PC-9 (cell line): ENCODE results near the gene PLCG2. TPM values are rescaled to one million over a fixed set of nuclear protein-coding genes. Genes with fewer than 3 reads are reported as not detected.

Experiments used
- BruUV-seq: library from RNA; stranded (reverse); fragments of 400-500 nt; replicated peaks from 2 replicates; lab custom pipeline; 2021; lab: Mats Ljungman, UMichigan
- CTCF ChIA-PET: fragments of 300-600 bp; sonication (Branson Sonifier 250); formaldehyde crosslinking; loops from one replicate; lab custom pipeline; 2022; ENCODE audit warnings: antibody characterized with exemption; lab: Charles Lee
- POLR2A ChIA-PET: fragments of 300-600 bp; sonication (Branson Sonifier 250); formaldehyde crosslinking; loops from one replicate; lab custom pipeline; 2022; ENCODE audit warnings: antibody characterized with exemption; ENCODE audit not compliant: unreplicated experiment; lab: Charles Lee
- DNase-seq, 2 experiments: peaks; one replicate each; pipeline versions ENCODE4 v3.0.0 to v3.0.0-alpha.2; 2015 to 2022; ENCODE audit warnings: mixed read lengths in 1 of 2
- H2AFZ ChIP-seq: fragments of 200-600 bp; sonication (generic); 2 replicates; pipeline ENCODE4 v1.8.1; 2017; ENCODE audit warnings: antibody characterized with exemption
- H3F3A ChIP-seq: fragments of 200-600 bp; sonication (generic); 2 replicates; pipeline ENCODE4 v1.8.1; 2017; ENCODE audit warnings: antibody characterized with exemption, mild to moderate bottlenecking, low read depth; ENCODE audit not compliant: insufficient read depth
- H3K27ac ChIP-seq: fragments of 200-600 bp; sonication (generic); 2 replicates; pipeline ENCODE4 v1.6.1; 2016; ENCODE audit warnings: mixed run types
- H3K27me3 ChIP-seq: fragments of 200-600 bp; sonication (generic); 2 replicates; pipeline ENCODE4 v1.6.1; 2016; ENCODE audit warnings: low read depth, mixed run types; ENCODE audit not compliant: insufficient read depth
- H3K36me3 ChIP-seq: fragments of 200-600 bp; sonication (generic); 2 replicates; pipeline ENCODE4 v1.6.1; 2016; ENCODE audit warnings: low read depth, mixed run types
- H3K4me1 ChIP-seq: fragments of 200-600 bp; sonication (generic); replicated peaks from 2 replicates; pipeline ENCODE4 v1.6.1; 2016; ENCODE audit warnings: mixed run types; ENCODE audit not compliant: insufficient read depth
- H3K4me2 ChIP-seq: fragments of 200-600 bp; sonication (generic); 2 replicates; pipeline ENCODE4 v1.6.1; 2017; ENCODE audit warnings: mixed run types
- H3K4me3 ChIP-seq: fragments of 200-600 bp; sonication (generic); 2 replicates; pipeline ENCODE4 v1.6.1; 2016; ENCODE audit warnings: mixed run types
- H3K79me2 ChIP-seq: fragments of 200-600 bp; sonication (generic); 2 replicates; pipeline ENCODE4 v1.6.1; 2017; ENCODE audit warnings: low read depth, mixed run types
- H3K9me2 ChIP-seq: fragments of 200-600 bp; sonication (generic); 2 replicates; pipeline ENCODE4 v1.8.1; 2017; ENCODE audit warnings: mild to moderate bottlenecking; ENCODE audit not compliant: insufficient read depth
- H3K9me3 ChIP-seq: fragments of 200-600 bp; sonication (generic); 2 replicates; pipeline ENCODE4 v1.8.1; 2016; ENCODE audit warnings: low read depth; ENCODE audit not compliant: insufficient read depth
- H4K20me1 ChIP-seq: fragments of 200-600 bp; sonication (generic); 2 replicates; pipeline ENCODE4 v1.8.1; 2017; ENCODE audit not compliant: insufficient read depth
- CTCF ChIP-seq: fragments of 200-600 bp; sonication (generic); conservative IDR thresholded peaks from 2 replicates; pipeline ENCODE4 v1.6.1; 2017; ENCODE audit warnings: mixed run types, antibody characterized with exemption, mild to moderate bottlenecking, moderate library complexity
- EZH2 ChIP-seq: fragments of 200-600 bp; sonication (generic); IDR thresholded peaks from 2 replicates; pipeline ENCODE4 v1.8.0; 2017; ENCODE audit warnings: antibody characterized with exemption, low read depth
- intact Hi-C: fragments of 100-400 bp; cut with micrococcal nuclease; formaldehyde crosslinking; loops from one replicate; pipeline ENCODE4 v1.10.0; 2022; ENCODE audit not compliant: unreplicated experiment
- total RNA-seq: library from RNA; stranded (reverse); gene quantifications from 2 replicates; pipeline ENCODE4 v1.2.3, GENCODE V29; 2021

Gene PLCG2
- total RNA-seq, 1 experiment from 2014 or later = 10.8 TPM

GRCh38 chr16:82010649-82011048, 231.6 kb downstream of the PLCG2 start:
- Histone ChIP-seq H3K27me3 (0 out of 2 replicates have a peak, but pooled peaks cover 5% of the 10 kb centered on the region), H3F3A (no peaks in the 10 kb centered on the region), H3K9me3 (peaks cover 6% of the 10 kb centered on the region; the same call in 1 of the 2 replicates), H3K9me2 (no peaks in the 10 kb centered on the region), H3K27ac (no peak overlapping the region), H3K36me3 (no peaks in the 10 kb centered on the region), H4K20me1 (no peaks in the 10 kb centered on the region), H3K4me3 (peak overlapping the region; percentile 84), H3K4me2 (peak overlapping the region; percentile 92), H3K4me1 (no peaks in the 10 kb centered on the region), H3K79me2 (no peaks in the 10 kb centered on the region), H2AFZ (peak overlapping the region; percentile 97)
- ChIA-PET POLR2A (interaction anchor here (0.8 kb wide), 1 partner anchor 1017 kb away, joined by 5 read pairs; no protein-coding TSS in a partner anchor), CTCF (no interaction called here)
- TF ChIP-seq CTCF (no peak), EZH2 (no peak)
- no peak for DNase-seq
- intact Hi-C loops = loop anchor here (5.0 kb wide), 1 partner anchor 162 kb away; the partner anchor contains the start of gene MPHOSPH6
- BruUV-seq = TSS peak; percentile 46

- peak; percentile 63 to 81 for DNase-seq
These were observed 232.1 kb downstream of the PLCG2 start, which contains the start of gene SDR42E1 for GRCh38 chr16:82011199-82011641. TSS of gene SDR42E1 (minus strand) at chr16:82011470. CDS start at chr16:82000858, 10,612 bp downstream.

More at GRCh38 chr16:82011199-82011641, 232.1 kb downstream of the PLCG2 start, which contains the start of gene SDR42E1:
- no peaks in the 10 kb centered on the region for H3K9me2 ChIP-seq
- intact Hi-C loops = loop anchor here (5.0 kb wide), 1 partner anchor 161 kb away; the partner anchor contains the start of gene MPHOSPH6
- H3K79me2 ChIP-seq = no peaks in the 10 kb centered on the region
- no peaks in the 10 kb centered on the region for H3K4me1 ChIP-seq
- POLR2A ChIA-PET = interaction anchor here (0.8 kb wide), 1 partner anchor 1018 kb away, joined by 5 read pairs; no protein-coding TSS in a partner anchor
- peak within 1 kb of the TSS; percentile 84 for H3K4me3 ChIP-seq
- TF ChIP-seq CTCF (no peak), EZH2 (no peak)
- H3K4me2 ChIP-seq = peak within 1 kb of the TSS; percentile 92
- H3F3A ChIP-seq = no peaks in the 10 kb centered on the region
- BruUV-seq = no TSS peak
- no peaks in the 10 kb centered on the region for H4K20me1 ChIP-seq
- peak within 1 kb of the TSS; percentile 97 for H2AFZ ChIP-seq
- H3K27me3 ChIP-seq = peaks cover 7% of the 10 kb centered on the region
- no peaks in the 10 kb centered on the region for H3K36me3 ChIP-seq
- peaks cover 6% of the 10 kb centered on the region; the same call in 1 of the 2 replicates for H3K9me3 ChIP-seq
- CTCF ChIA-PET = interaction anchor here (0.7 kb wide), 1 partner anchor 1394 kb away, joined by 8 read pairs; no protein-coding TSS in a partner anchor
- H3K27ac ChIP-seq = no peak within 1 kb of the TSS

Other genes starting within 250 kb of the PLCG2 start
- 10.5 and 11.6 TPM in 2 replicates for gene SDR42E1, start 232.2 kb downstream of the PLCG2 start, total RNA-seq